Panc1 (cell line): ENCODE results near the gene IGSF22. TPM values are rescaled to one million over a fixed set of nuclear protein-coding genes. Genes with fewer than 3 reads are reported as not detected.

Experiments used
- ATAC-seq: fragments of 200-7000 bp; cut with Tn5 transposase; 2 replicates; pipeline ENCODE4 v1.9.1; 2020; ENCODE audit warnings: mild to moderate bottlenecking, moderate library complexity
- BruUV-seq: library from RNA; stranded (reverse); fragments of 400-500 nt; replicated peaks from 2 replicates; lab custom pipeline; 2021; lab: Mats Ljungman, UMichigan
- CTCF ChIA-PET: fragments of 300-600 bp; sonication (Branson Sonifier 250); formaldehyde crosslinking; loops from one replicate; lab custom pipeline; 2022; ENCODE audit warnings: antibody characterized with exemption; lab: Charles Lee
- POLR2A ChIA-PET: fragments of 300-600 bp; sonication (Branson Sonifier 250); formaldehyde crosslinking; loops from one replicate; lab custom pipeline; 2022; ENCODE audit warnings: antibody characterized with exemption; lab: Charles Lee
- DNase-seq: peaks from one replicate; pipeline ENCODE4 v3.0.0-alpha.2; 2010; ENCODE audit warnings: low read depth, low spot score
- H3K27ac ChIP-seq: 2 replicates; pipeline ENCODE4 v1.5.1; 2011; ENCODE audit warnings: mild to moderate bottlenecking, low read length, inconsistent platforms
- H3K27me3 ChIP-seq: fragments of 200-500 bp; sonication (Bioruptor generic); 2 replicates; pipeline ENCODE4 v1.6.0; 2014; ENCODE audit warnings: low read length, inconsistent platforms; ENCODE audit not compliant: control insufficient read depth, insufficient read depth
- H3K36me3 ChIP-seq: fragments of 200-500 bp; sonication (Bioruptor generic); 2 replicates; pipeline ENCODE4 v1.5.1; 2014; ENCODE audit warnings: inconsistent platforms, mild to moderate bottlenecking, low read length, moderate library complexity; ENCODE audit not compliant: control insufficient read depth, insufficient read depth
- H3K4me1 ChIP-seq: 2 replicates; pipeline ENCODE4 v1.5.1; 2011; ENCODE audit warnings: inconsistent platforms, mild to moderate bottlenecking, low read length, moderate library complexity; ENCODE audit not compliant: control insufficient read depth, insufficient read depth
- H3K4me3 ChIP-seq, 2 experiments: 2 replicates each; pipeline ENCODE4 v1.5.1; 2011 to 2012; ENCODE audit warnings: low read depth in 2 of 2, low read length in 2 of 2, mild to moderate bottlenecking in 2 of 2, inconsistent platforms in 1 of 2, moderate library complexity in 1 of 2
- H3K9me3 ChIP-seq: fragments of 200-500 bp; sonication (Bioruptor generic); 2 replicates; pipeline ENCODE4 v1.5.1; 2014; ENCODE audit warnings: low read depth, mild to moderate bottlenecking, inconsistent platforms, low read length, moderate library complexity; ENCODE audit not compliant: control insufficient read depth, insufficient read depth
- CTCF ChIP-seq: fragments of 450-650 bp; IDR thresholded peaks from 2 replicates; pipeline ENCODE4 v1.5.1; 2017; ENCODE audit warnings: mild to moderate bottlenecking
- POLR2AphosphoS5 ChIP-seq: IDR thresholded peaks from 2 replicates; pipeline ENCODE4 v1.6.1; 2012; ENCODE audit warnings: mild to moderate bottlenecking, low read depth, low read length, moderate library complexity
- REST ChIP-seq, 2 experiments: IDR thresholded peaks; 2 replicates each; pipeline ENCODE4 v1.6.1; 2011 to 2012; ENCODE audit warnings: low read depth in 2 of 2, control low read depth in 1 of 2, low read length in 1 of 2, mild to moderate bottlenecking in 1 of 2, moderate library complexity in 1 of 2; ENCODE audit not compliant: insufficient read depth in 1 of 2
- SIN3A ChIP-seq: IDR thresholded peaks from 2 replicates; pipeline ENCODE4 v1.6.1; 2012; ENCODE audit warnings: low read depth, mild to moderate bottlenecking, low read length, moderate library complexity, borderline replicate concordance; ENCODE audit not compliant: insufficient read depth
- TCF7L2 ChIP-seq: IDR thresholded peaks from 2 replicates; pipeline ENCODE4 v1.6.1; 2011; ENCODE audit warnings: mild to moderate bottlenecking, low read depth, low read length, inconsistent platforms
- in situ Hi-C: cut with HindIII; loops from 2 replicates; pipeline ENCODE4 v1.10.0; 2016; ENCODE audit warnings: low sequenced_read_pairs, low pct_unique_long_range_greater_than_20kb
- intact Hi-C: fragments of 100-400 bp; cut with micrococcal nuclease; formaldehyde crosslinking; loops from one replicate; pipeline ENCODE4 v1.10.0; 2022; ENCODE audit not compliant: unreplicated experiment
- total RNA-seq: library from RNA; stranded (reverse); gene quantifications from one replicate; pipeline ENCODE4 v1.2.1, GENCODE V29; 2021; ENCODE audit not compliant: unreplicated experiment

The IGSF22 gene
- total RNA-seq, 1 experiment from 2014 or later: not detected

- Histone ChIP-seq H3K27me3 (peaks cover 6% of the 10 kb centered on the region; the same call in 1 of the 2 replicates), H3K27ac (no peak overlapping the region), H3K9me3 (no peaks in the 10 kb centered on the region), H3K36me3 (no peaks in the 10 kb centered on the region), H3K4me1 (no peaks in the 10 kb centered on the region), H3K4me3 (no peak overlapping the region)
- TF ChIP-seq POLR2AphosphoS5 (no peak), CTCF (no peak), TCF7L2 (no peak), REST (IDR thresholded peaks at IDR 0.05; ENCODE audit: insufficient read depth in 1 of 2, low read depth in 2 of 2, low read length in 1 of 2) (no peak), SIN3A (no peak)
- intact Hi-C loops (no loop called here), in situ Hi-C loops (no loop called here)
- DNase-seq: no peak
- POLR2A ChIA-PET: no interaction called here
- CTCF ChIA-PET: no interaction called here
- no TSS peak for BruUV-seq
- no peak for ATAC-seq
Observed at GRCh38 chr11:18715476-18715875, 10.5 kb downstream of the IGSF22 start.

GRCh38 chr11:18714443-18714780 lies 11.6 kb downstream of the IGSF22 start:
- H3K36me3 ChIP-seq: no peaks in the 10 kb centered on the region
- no peaks in the 10 kb centered on the region for H3K9me3 ChIP-seq
- ChIA-PET CTCF (no interaction called here), POLR2A (no interaction called here)
- no TSS peak for BruUV-seq
- intact Hi-C loops (no loop called here), in situ Hi-C loops (no loop called here)
- DNase-seq (no peak), ATAC-seq (no peak)
- H3K27me3 ChIP-seq: peaks cover 6% of the 10 kb centered on the region; the same call in 1 of the 2 replicates
- no peaks in the 10 kb centered on the region for H3K4me1 ChIP-seq
- no peak overlapping the region for H3K4me3 ChIP-seq
- TF ChIP-seq CTCF (no peak), POLR2AphosphoS5 (no peak), TCF7L2 (no peak)
- no peak overlapping the region for H3K27ac ChIP-seq
